NCI-H128 (cell line): ENCODE measurements around the gene PACS1.
"Not testable (repeated sequence)": the region's sequence is repeated elsewhere in the genome, so short reads cannot be mapped to it uniquely, and the experiment has no call there.

Experiments
- DNase-seq: peaks from one replicate; lab custom pipeline; 2025; ENCODE audit not compliant: unreplicated experiment; lab: John Stamatoyannopoulos, UW

Gene PACS1

DNA sequence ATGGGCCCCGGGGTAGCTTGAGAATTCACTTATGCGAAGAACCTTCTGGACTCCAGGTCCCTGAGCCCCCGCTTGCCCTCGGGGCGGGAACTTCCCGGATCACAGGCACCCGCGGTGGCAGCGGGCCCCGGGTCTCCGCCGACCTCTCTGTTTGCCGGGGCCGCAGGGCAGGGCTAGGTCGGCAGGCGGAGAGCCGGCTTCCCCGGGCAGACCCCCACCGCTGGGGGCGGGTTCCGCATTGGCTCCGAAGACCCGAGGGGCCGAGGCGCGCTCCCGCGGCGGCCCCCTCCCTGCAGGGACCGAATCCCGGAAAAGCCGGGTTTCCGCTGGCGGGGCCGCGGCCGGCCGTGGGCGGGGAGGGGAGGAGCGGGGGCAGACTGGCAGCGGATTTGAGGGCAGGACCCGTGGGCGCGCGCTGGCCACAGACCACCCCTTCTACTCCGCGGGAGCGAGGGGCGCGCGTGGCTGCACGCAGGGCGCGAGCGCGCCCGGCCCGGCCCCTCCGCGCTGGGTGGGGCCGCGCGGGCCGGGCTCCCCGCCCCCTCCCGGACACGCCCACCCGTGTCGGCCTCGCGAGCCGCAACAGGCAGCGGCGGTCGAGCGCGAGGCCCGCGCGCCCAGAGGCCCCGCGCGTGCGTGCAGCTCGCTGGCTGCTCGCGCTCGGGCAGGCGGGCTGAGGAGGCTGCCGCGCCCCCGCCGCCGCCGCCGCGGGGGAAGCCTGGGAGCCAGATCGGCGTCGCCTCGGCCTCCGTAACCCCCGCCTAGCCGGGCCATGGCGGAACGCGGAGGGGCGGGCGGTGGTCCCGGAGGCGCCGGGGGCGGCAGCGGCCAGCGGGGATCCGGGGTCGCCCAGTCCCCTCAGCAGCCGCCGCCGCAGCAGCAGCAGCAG, at the start of gene PACS1:
PACS1 (plus strand) TSS at position 558 of the 889 bp plus-strand sequence; CDS start at position 773, 215 bp downstream.
- DNase-seq = peak; percentile 34

DNA sequence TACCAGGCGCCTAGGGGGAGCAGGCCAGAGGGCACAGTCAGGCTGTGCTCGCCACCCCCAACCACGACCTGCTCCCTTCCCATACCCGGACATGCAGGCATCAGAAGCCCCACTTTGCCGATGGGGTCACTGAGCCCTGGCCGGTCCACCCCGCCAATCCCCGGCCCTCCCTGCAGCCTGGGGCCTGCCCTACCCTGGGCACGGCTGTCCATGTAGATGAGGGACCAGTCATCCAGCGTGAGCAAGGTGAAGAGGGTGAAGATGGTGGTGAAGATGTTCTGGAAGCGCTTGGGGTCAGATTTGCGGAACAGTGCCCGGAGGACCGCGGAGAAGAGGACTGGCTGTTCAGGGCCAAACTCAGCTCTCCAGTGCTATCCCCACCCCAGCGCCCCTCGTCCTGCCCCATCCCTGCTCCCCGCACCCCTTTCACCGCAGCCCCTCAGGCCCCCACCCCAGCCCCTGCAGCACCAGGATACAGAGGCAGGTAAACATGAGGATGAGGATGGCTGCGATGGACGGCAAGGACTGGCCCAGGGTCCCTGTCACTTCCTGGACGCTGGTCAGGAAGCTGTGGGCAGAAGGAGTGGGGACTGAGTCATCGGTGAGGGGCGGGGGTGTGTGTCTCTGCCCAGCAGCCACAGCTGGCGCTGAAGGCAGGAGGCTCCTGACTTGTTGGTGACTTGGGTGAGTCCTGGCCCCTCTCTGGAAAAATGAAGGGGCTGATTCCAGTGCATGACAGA, 49.3 kb upstream of the PACS1 start:
- no peak for DNase-seq

DNA sequence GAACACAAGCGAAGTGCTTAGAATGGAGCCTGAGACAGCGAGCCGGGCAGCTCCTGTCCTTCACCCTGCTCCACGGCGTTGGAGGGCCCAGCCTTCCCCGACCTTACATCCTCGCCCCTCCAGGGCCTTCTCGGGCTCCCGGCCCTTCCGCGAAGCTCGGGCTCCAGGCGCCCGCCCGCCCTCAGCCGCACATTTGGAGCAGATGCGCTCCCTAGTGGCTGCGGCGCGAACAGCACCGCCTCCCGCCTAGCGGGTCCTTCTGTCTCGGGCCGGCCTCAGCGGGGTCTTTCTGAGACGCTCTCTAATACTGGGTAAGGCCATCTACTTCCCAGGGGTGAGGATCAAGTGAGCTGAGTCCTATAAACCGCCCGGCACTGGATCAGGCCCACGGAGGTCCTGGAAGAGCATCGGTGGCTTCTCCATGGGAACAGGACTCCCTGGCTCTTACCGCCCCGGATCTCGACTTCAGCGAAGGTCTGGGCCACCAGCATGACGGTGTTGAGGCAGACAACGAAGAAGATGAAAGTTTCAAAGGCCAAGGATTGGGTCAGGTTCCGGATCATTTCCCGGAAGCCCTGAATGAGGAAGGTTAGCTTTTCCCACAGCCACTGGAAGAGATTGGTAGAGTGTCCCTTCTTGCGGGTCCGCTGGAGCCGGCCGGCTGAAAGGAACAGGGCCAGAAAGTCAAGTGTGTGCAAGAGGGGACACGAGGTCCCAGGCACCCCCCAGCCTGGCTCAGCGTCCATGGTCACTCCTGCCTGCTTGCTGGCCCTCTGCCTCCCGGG, 47.5 kb upstream of the PACS1 start:
- peak; percentile 53 for DNase-seq

DNA sequence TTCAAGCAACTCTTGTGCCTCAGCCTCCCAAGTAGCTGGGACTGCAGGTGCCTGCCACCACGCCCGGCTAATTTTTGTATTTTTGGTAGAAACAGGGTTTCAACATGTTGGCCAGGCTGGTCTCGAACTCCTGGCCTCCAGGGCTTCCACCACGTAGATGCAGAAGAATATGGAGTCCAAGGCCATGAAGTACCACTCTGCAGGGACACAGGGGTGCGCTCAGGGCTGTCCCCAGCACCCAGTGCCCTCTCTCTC, 47.0 kb upstream of the PACS1 start:
- DNase-seq = not testable (repeated sequence)

DNA sequence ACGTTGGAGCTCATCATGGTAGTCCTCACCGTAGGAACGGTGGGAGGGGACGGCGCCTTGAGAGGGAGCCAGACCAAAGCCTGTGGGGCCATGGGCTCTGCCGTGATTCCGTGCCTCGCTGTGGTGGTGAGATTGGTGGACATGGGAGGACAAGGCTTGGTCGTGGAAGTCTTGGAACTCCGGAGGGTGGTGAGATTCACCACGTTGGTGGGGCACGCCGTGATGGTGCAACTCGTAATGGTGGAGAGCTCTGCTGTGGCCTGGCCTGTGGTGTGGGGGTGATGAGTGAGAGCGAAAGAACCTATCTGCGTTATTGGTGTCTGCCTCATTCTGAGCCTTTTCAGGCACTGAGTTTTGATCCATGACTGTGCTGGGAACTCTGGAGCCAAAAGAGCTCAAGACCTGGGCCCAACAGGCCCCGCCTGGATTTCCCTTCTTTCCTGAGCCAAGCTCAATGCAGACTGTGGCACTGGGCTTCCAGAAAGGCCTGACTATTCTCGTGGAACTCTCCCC, 44.0 kb upstream of the PACS1 start, which contains the start of gene CATSPER1:
CATSPER1 (minus strand) TSS at position 463 of the 513 bp plus-strand sequence; CDS start at position 363, 100 bp downstream.
- DNase-seq = no peak

DNA sequence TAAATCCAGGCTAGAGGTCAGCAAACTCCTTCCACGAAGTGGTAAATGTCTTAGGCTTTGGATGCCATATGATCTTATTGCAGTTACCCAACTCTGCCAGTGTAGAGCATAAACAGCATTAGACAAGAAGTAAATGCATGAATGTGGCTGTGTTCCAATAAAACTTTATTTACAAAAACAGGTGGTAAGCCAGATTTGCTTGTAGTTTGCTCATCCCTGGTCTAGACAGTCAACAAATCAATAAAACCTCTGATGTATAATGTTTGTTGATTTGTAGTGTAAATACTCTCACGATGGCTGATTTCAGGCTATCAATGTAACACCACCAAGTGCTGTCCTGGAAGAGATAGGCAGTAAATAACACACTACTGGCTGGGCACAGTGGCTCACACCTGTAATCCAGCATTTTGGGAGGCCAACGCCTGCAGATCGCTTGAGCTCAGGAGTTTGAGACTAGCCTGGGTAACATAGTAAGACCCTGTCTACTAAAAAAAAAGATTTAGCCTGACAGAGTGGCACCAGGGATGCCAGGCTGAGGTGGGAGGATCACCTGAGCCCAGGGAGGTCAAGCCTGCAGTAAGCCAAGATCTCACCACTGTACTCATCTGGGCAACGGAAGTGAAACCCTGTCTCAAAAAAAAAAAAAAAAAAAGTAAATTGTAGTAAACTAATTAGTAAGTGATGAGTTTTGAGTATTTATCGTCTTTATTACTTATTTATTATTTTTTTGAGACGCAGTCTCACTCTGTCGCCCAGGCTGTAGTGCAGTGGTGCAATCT, 36.9 kb upstream of the PACS1 start:
- no peak for DNase-seq

DNA sequence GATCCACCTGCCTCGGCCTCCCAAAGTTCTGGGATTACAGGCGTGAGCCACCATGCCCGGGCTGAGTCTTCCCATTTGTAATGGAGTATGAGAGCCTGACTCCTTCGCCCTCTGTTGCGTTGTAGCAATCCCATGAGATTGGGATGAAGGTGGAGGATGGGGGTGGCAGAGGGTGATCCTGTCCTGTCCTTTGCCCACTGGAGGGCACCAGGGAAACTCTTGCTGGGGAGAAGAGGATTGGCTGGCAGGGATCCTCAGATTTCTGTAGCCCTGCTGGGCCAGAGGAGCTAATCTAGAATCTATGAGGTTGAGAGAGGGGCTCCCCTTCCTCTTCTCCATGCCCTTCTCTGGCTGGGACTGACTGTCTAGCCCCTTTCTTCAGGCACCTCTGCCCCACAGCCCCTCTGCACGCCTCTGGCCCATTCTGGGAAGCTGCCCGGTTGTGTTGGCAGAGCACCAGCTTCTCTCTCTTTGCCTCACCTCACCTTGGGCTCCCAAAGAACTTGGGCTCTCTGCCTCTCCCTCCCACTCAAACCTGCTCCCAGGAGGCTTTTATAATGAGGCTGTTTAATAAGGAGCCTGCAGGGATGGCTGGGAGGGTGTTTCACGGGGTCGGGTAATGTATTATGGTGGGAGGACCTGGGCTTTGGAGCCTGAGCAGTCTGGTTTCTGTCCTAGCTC, 34.3 kb upstream of the PACS1 start:
- no peak for DNase-seq

DNA sequence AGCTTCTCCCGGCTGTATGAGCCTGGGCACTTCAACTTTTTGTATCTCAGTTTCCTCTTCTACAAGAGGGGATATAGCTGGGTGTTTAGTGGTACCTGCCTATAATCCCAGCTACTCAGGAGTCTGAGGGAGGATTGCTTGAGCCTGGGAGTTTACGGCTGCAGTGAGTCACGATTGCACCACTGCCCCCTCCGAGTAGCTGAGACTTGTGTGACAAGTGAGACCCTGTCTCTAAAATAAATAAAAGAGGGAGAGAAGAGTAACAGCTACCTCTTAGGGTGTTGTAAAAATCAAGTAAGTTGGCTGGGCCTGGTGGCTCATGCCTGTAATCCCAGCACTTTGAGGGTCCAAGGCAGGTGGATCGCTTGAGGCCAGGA, 33.8 kb upstream of the PACS1 start:
- DNase-seq = no peak

DNA sequence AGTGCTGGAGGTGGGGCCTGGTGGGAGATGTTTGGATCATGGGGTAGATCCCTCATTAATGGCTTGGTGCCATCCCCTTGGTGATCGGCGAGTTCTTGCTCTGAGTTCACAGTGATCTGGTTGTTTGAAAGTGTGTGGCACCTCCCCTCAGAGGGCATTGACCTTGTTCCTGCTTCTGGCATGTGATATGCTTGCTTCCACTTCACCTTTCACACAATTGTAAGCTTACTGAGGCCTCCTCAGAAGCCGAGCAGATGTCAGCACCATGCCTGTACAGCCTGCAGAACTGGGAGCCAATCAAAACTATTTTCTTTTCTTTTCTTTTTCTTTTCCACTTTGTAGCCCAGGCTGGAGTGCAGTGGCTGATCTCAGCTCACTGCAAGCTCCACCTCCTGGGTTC, 32.7 kb upstream of the PACS1 start:
- no peak for DNase-seq

DNA sequence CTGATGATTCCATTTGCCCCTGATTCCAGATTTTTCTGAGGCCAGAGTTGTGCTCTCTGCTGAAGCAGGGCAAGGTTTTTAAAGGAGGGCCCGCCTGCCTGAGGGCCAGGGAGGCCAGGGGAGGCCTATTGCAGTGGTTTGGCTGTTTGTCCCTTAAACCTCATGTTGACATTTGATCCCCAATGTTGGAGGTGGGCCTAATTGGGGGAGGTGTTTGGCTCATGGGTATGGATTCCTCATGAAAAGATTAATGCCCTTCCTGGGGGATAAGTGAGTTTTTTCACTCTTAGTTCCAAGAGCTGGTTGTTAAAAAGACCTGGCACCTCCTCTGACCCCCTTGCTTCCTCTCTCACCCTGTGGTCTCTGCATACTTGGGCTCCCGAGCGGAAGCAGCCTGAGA, 30.3 kb upstream of the PACS1 start:
- no peak for DNase-seq

DNA sequence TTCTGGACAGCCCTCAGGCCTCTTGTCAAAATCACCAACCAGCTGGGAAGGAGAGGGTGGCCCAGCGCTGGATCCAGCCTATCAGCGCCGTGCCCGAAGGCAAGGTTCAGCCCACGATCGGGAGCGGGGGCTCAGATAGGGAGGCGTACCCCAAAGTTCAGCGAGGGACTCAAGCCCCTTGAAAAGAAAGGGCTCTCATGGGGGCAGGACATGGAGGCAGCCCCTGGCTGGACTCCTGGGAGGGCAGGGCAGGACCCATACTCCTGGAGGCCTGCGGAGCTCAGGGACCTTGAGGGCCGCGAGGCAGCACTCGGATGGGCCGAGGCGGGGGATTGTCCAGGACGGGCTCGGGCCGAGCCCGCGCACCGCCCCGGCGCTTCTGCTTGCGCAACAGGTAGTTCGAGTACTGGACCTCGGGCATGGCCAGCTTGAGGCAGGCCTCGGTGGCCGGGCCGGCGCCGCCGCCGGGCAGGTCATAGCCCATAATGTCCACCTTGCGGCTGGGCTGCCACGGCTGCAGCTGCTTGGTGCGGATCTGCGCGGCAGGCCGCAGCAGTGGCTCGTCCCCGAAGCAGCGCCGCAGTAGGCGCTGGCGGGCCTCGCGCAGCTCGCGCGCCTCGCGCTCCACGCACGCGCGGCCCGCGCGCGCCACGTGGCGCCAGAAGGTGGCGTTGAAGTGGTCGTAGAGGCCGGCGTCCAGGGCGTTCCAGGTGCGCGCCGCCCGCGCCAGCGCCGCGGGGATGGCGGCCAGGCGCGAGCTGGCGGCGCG, 27.7 kb upstream of the PACS1 start:
- no peak for DNase-seq

DNA sequence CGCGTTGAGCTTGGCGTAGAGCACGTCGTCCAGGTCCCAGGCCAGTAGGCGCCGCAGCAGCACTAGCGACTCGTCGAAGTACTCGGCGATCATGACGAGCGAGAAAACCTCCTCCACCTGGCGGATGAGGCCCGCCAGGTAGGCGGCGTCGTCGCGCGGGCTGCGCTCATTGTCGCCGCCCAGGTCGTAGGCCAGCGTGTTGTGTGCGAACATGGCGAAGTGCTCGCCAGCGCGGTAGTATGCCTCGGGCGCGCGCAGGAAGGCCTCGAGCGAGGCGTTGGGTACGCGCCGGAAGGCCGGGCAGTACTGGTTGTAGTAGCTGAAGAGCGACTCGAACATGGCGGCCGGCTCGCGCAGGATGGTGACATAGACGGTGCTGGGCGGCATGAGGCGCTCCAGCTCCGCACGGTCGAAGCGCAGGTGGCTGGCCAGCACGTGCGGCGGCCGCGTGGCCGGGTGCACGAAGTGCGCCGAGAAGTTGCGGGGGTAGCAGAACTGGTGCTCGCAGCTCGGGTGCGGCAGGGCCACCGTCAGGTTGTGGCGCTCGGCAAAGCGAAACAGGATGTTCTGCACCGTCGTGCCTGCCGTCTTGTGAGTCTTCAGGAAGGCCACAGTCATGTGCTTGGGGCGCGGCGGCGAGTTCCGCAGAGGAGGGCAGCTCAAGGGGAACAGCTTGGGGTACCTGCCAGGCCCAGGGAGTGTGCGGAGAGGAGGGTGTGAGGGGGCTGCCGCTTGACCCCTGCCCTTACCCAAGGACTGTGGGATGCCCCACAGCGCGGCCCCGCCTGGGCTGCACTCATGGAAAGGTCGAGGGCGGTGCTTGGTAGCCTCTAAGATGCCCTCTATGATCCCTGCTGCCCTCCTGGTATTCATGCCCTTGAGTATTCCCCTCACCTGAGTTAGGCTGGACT, 26.8 kb upstream of the PACS1 start:
- no peak for DNase-seq

DNA sequence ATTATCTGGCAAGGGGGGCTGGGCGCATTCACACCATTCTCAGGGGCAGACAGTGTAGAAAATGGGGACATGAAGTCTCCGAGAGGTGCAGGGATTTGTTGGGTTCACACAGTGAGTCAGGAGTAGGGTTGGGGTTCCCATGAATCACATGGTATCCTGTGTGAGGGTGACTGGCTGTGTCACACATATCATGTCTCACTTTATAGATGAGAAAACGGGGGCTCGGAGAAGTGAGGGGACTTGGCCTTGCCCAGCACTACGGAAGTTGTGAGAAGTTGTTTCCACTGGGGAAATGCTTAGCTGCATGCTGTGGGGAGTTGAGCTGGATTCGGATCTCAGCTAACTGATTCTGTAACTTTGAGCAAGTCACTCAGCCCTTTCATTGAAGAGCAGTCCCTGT, 25.3 kb upstream of the PACS1 start:
- DNase-seq = no peak

DNA sequence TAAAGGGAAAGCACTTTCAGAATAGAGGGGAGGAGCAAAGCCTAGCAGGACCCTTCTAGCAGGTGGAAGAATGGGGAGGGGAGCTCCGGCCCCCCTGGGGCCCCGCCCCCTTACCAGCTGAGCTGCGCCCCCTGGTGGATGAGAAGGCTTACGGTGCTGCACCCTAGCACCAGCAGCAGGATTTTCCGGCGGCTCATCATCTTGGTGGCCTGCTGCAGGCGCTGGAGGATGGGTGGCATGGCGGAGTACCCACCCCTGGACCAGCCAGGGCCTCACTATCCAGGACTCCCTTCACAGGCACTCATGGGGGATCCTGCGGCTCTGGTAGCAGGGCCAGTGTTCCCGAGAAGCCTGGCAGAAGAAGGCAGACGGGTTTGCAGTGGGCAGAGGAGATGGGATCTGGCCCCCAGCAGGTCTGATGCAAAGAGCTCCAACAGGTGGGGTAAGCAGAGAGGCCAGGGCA, 24.9 kb upstream of the PACS1 start:
- DNase-seq = peak; percentile 39

DNA sequence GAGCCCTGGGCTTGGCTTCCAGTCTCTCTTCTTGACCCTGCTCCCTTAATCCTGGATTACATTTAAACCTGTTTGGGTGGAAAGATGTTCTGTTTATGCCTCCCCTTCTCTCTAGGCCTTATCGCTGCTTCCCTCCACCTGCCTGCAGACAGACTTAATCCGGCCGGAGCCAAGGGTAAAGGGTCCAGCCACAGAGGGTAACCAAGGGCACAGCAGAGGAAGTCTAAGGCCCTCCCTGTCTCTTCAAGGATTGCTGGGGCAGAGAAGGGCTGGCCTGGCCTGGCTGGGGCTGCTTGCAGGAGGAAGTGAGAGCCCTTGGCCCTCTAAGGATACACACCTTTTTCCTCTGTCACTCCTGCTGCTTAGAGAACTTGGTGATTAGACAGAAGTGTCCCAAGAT, 23.2 kb upstream of the PACS1 start:
- no peak for DNase-seq

DNA sequence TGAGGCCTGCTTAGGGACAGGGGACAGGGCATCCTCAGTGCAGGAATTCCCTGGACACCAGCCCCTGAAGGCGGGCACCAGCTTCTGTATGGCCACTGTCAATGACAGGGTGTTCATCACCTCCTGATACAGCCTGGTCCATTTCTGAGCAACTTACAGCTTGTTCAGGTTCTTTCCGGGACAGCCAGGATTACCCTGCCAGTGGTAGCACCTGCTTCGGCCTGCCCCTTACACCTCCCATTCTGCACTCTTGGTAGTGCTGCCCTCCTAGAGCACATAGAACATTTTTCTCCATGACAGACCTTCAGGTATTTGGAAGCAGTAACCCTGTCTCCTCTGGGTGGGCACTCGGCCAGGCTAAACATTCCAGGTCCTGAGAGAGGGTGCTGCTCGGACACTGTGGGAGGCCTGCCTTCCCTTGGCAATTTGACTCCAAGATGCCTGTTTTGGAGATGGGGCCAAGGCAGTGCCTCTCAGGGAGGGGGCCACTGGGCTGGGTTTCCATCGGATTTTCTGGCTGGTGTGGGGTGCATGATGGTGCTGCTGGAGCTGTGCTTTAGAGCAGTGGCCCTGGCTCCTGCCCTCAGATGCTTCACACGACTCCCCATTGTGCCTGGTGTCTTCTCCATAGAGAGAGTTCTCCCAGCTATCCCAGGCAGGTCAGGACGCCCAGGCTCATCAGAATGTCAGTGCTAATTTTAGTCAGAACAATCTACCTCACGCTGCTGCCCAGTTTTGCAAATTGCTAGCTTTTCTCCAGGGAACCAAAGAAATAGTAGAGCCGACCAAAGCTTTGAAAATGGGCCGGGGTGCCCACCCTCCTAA, 22.3 kb upstream of the PACS1 start:
- no peak for DNase-seq

DNA sequence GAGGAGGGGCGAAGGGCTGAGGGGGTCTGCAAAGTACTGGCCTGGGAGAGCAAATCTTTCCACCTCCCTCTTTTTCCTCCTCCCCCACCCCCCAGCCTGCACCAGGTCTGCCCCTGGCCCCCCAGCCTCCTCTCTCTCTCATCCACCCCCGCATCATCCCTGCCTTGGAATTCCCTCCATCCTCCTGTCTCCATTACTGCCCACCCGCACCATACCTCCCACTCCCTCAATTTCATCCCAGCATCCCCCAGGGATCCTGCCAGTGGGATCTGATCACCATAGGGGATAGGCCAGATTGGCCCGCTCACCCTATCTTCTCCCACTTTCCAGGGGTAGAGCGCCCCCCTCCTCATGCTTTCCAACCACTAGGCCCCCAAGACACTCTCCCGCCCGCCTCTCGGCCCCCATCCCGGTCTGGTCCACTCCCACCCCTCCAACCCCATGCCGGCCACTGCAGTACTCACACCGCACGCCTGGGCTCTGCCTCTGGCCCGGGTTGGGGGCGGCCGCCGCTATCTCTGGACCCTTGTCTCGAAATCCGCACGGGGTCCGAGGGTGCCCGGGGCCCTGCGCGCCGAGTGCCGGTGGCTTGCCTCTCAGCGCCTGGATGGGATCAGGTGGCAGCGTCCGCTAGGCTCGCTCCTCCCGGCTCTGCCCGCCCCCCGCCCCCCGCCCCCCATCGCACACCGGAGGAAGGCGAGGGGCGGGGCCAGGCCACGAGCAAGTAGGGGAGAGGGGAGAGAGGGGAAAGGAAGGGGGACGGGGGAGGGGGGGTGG, 21.3 kb upstream of the PACS1 start, which contains the start of gene GAL3ST3:
GAL3ST3 (minus strand) TSS at position 615 of the 777 bp plus-strand sequence. CDS start 3,746 bp downstream, outside the sequence.
- DNase-seq = peak; percentile 12
